ENCODE data around the gene CD81.

The CD81 gene

DNA sequence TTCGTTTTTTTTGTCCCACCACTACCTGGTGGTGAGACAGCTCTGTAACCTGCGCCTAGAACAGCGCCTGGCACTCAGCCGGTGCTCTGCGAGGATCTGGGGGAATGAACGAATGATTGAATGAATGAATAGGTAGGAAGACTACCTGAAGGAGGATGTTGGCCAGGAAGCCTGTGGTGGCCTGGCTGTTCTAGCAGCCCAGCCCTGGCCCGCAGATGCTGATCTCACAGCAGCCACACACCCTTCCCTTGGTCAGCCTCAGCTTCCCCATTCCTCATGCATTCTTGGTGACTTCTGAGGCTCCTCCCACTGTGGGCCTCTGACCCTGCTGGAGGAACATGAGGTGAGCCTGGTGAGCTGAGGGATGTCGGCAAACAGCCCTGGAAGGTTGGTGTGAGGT is 63.5 kb downstream of the CD81 start:
- TF ChIP-seq, protein P1, sequence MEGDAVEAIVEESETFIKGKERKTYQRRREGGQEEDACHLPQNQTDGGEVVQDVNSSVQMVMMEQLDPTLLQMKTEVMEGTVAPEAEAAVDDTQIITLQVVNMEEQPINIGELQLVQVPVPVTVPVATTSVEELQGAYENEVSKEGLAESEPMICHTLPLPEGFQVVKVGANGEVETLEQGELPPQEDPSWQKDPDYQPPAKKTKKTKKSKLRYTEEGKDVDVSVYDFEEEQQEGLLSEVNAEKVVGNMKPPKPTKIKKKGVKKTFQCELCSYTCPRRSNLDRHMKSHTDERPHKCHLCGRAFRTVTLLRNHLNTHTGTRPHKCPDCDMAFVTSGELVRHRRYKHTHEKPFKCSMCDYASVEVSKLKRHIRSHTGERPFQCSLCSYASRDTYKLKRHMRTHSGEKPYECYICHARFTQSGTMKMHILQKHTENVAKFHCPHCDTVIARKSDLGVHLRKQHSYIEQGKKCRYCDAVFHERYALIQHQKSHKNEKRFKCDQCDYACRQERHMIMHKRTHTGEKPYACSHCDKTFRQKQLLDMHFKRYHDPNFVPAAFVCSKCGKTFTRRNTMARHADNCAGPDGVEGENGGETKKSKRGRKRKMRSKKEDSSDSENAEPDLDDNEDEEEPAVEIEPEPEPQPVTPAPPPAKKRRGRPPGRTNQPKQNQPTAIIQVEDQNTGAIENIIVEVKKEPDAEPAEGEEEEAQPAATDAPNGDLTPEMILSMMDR (IDR thresholded peaks at IDR 0.05; ENCODE audit: extremely low read depth, insufficient read depth, missing control alignments), result no peak
- DNase-seq (ENCODE audit: low spot score), result no peak
- in situ Hi-C loops (cut with MboI; ENCODE audit: low pct_unique_long_range_greater_than_20kb, low sequenced_read_pairs, unreplicated experiment), result no loop called here

GRCh38 chr11:2441171-2441570 is 64.1 kb downstream of the CD81 start:
- DNase-seq (ENCODE audit: low spot score), result no peak
- TF ChIP-seq, protein P1 (IDR thresholded peaks at IDR 0.05; ENCODE audit: extremely low read depth, insufficient read depth, missing control alignments), result no peak
- in situ Hi-C loops (cut with MboI; ENCODE audit: low pct_unique_long_range_greater_than_20kb, low sequenced_read_pairs, unreplicated experiment), result no loop called here

- TF ChIP-seq, protein P1 (IDR thresholded peaks at IDR 0.05; ENCODE audit: extremely low read depth, insufficient read depth, missing control alignments), result no peak
- in situ Hi-C loops (cut with MboI; ENCODE audit: low pct_unique_long_range_greater_than_20kb, low sequenced_read_pairs, unreplicated experiment), result no loop called here
- no peak for DNase-seq (ENCODE audit: low spot score)
Measured at GRCh38 chr11:2442589-2442988, 65.5 kb downstream of the CD81 start.

GRCh38 chr11:2443406-2443805 is 66.3 kb downstream of the CD81 start:
- in situ Hi-C loops (cut with MboI; ENCODE audit: low pct_unique_long_range_greater_than_20kb, low sequenced_read_pairs, unreplicated experiment), result no loop called here
- DNase-seq (ENCODE audit: low spot score), result no peak

GRCh38 chr11:2443881-2444820 is 67.0 kb downstream of the CD81 start, which contains the start of gene TRPM5:
Gene TRPM5, minus strand, starts transcription at chr11:2444514. Its CDS starts 21,478 bp downstream, at chr11:2423036.
- TF ChIP-seq, protein P1 (IDR thresholded peaks at IDR 0.05; ENCODE audit: extremely low read depth, insufficient read depth, missing control alignments), result no peak
- in situ Hi-C loops (cut with MboI; ENCODE audit: low pct_unique_long_range_greater_than_20kb, low sequenced_read_pairs, unreplicated experiment), result no loop called here
- peak; percentile 74 for DNase-seq (ENCODE audit: low spot score)

More at GRCh38 chr11:2443406-2443805, 66.3 kb downstream of the CD81 start:
- TF ChIP-seq, protein P1 (IDR thresholded peaks at IDR 0.05; ENCODE audit: extremely low read depth, insufficient read depth, missing control alignments), result no peak

- TF ChIP-seq, protein P1 (IDR thresholded peaks at IDR 0.05; ENCODE audit: extremely low read depth, insufficient read depth, missing control alignments), result no peak
- in situ Hi-C loops (cut with MboI; ENCODE audit: low pct_unique_long_range_greater_than_20kb, low sequenced_read_pairs, unreplicated experiment), result no loop called here
Measured at GRCh38 chr11:2444821-2445745, 68.0 kb downstream of the CD81 start, which contains the start of gene KCNQ1. Gene KCNQ1, plus strand, starts transcription at chr11:2445008. Its CDS starts 91 bp downstream, at chr11:2445099.

More at GRCh38 chr11:2444821-2445745, 68.0 kb downstream of the CD81 start, which contains the start of gene KCNQ1:
- peak; percentile 88 for DNase-seq (ENCODE audit: low spot score)
